ENCODE measurements around the gene COPS9. TPM values are rescaled to one million over a fixed set of nuclear protein-coding genes. Genes with fewer than 3 reads are reported as not detected.

The COPS9 gene
- total and polyA plus RNA-seq, 2 donors (not counting 1 experiment from before 2014, with no cell fraction given), result 104 to 176 TPM

DNA sequence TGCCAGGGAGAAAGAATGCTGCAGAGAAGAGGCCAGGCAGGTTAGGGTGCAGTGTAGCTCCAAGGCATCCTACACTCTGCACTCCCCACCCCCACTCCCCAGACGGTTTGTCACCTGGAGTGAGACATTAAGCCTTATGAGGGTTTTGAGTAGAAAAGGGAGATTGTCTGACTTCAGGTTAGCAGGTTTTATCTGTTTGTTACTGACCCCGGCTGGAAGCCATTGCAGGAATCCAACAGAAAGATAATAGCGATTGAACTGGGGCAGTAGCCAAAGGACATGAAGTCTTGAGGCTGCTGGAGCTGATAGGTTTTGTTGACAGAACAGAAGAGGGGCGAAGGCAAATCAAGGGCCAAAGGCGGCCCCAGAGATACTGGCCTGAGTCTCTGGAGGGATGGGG is 46.8 kb downstream of the COPS9 start:
- Histone ChIP-seq H3K27me3 (ENCODE audit: control insufficient read depth, insufficient read depth, low read length) (peaks cover under 1% of the 10 kb centered on the region), H3K4me1 (ENCODE audit: control insufficient read depth, extremely low read depth, insufficient read depth, low read length) (no peaks in the 10 kb centered on the region), H3K4me3 (replicated peaks in 1 of 4; ENCODE audit: control extremely low read depth in 1 of 4, insufficient read depth in 1 of 4, low read depth in 3 of 4, low read length in 4 of 4) (no peak overlapping the region), H3K9ac (ENCODE audit: insufficient read depth, low read length) (no peak overlapping the region), H3K4me2 (ENCODE audit: extremely low read depth, insufficient read depth, low read length) (no peak overlapping the region), H3K79me2 (ENCODE audit: control insufficient read depth, insufficient read depth, low read length) (no peaks in the 10 kb centered on the region), H3K27ac (ENCODE audit: insufficient read depth, low read length) (no peak overlapping the region), H3K9me3 (ENCODE audit: control insufficient read depth, insufficient read depth, low read depth, low read length) (no peaks in the 10 kb centered on the region), H2AFZ (ENCODE audit: low read length) (no peak overlapping the region), H3K36me3 (ENCODE audit: control insufficient read depth, insufficient read depth, low read length) (no peaks in the 10 kb centered on the region), H4K20me1 (ENCODE audit: control insufficient read depth, extremely low read depth, insufficient read depth, low read length) (no peaks in the 10 kb centered on the region)
- TF ChIP-seq, protein P1, sequence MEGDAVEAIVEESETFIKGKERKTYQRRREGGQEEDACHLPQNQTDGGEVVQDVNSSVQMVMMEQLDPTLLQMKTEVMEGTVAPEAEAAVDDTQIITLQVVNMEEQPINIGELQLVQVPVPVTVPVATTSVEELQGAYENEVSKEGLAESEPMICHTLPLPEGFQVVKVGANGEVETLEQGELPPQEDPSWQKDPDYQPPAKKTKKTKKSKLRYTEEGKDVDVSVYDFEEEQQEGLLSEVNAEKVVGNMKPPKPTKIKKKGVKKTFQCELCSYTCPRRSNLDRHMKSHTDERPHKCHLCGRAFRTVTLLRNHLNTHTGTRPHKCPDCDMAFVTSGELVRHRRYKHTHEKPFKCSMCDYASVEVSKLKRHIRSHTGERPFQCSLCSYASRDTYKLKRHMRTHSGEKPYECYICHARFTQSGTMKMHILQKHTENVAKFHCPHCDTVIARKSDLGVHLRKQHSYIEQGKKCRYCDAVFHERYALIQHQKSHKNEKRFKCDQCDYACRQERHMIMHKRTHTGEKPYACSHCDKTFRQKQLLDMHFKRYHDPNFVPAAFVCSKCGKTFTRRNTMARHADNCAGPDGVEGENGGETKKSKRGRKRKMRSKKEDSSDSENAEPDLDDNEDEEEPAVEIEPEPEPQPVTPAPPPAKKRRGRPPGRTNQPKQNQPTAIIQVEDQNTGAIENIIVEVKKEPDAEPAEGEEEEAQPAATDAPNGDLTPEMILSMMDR (conservative IDR thresholded peaks at IDR 0.05 in 1 of 2, IDR thresholded peaks at IDR 0.05 in 1 of 2; ENCODE audit: low read depth in 1 of 2, low read length in 2 of 2), result no peak
- TF ChIP-seq EZH2 (IDR thresholded peaks at IDR 0.05; ENCODE audit: low read length, missing control alignments), result no peak
- DNase-seq (ENCODE audit: low read depth in 2 of 2), result no peak

DNA sequence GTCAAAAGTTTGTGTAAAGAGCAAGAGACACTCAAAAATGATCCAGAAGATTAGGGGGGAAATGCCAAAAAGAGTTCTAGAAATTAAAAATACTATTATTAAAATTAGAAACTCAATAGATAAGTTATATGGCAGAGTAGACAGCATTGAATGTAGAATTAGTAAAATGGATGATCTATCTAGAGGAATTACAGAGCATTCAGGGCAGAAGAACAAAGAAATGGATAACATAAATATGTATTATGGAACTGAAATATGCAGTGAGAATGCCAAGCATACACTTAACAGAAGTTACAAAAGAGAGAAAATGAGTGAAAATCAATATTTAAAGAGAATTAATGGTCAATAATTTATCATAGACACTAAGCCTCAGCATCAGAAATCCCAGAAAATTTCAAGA is 49.5 kb downstream of the COPS9 start:
- H4K20me1 ChIP-seq (ENCODE audit: control insufficient read depth, extremely low read depth, insufficient read depth, low read length), result no peaks in the 10 kb centered on the region
- no peak overlapping the region for H3K27ac ChIP-seq (ENCODE audit: insufficient read depth, low read length)
- no peak overlapping the region for H3K9ac ChIP-seq (ENCODE audit: insufficient read depth, low read length)
- H3K27me3 ChIP-seq (ENCODE audit: control insufficient read depth, insufficient read depth, low read length), result no peaks in the 10 kb centered on the region
- no peak overlapping the region for H3K4me3 ChIP-seq (replicated peaks in 1 of 4; ENCODE audit: control extremely low read depth in 1 of 4, insufficient read depth in 1 of 4, low read depth in 3 of 4, low read length in 4 of 4)
- H3K4me1 ChIP-seq (ENCODE audit: control insufficient read depth, extremely low read depth, insufficient read depth, low read length), result no peaks in the 10 kb centered on the region
- TF ChIP-seq EZH2 (IDR thresholded peaks at IDR 0.05; ENCODE audit: low read length, missing control alignments), result no peak
- TF ChIP-seq, protein P1 (conservative IDR thresholded peaks at IDR 0.05 in 1 of 2, IDR thresholded peaks at IDR 0.05 in 1 of 2; ENCODE audit: low read depth in 1 of 2, low read length in 2 of 2), result no peak
- no peaks in the 10 kb centered on the region for H3K36me3 ChIP-seq (ENCODE audit: control insufficient read depth, insufficient read depth, low read length)
- H3K9me3 ChIP-seq (ENCODE audit: control insufficient read depth, insufficient read depth, low read depth, low read length), result no peaks in the 10 kb centered on the region
- H2AFZ ChIP-seq (ENCODE audit: low read length), result no peak overlapping the region
- DNase-seq (ENCODE audit: low read depth in 2 of 2), result no peak
- H3K79me2 ChIP-seq (ENCODE audit: control insufficient read depth, insufficient read depth, low read length), result no peaks in the 10 kb centered on the region
- H3K4me2 ChIP-seq (ENCODE audit: extremely low read depth, insufficient read depth, low read length), result no peak overlapping the region

Other genes with a start within 250 kb of the COPS9 start
- gene NDUFA10, start 111.0 kb downstream of the COPS9 start, total RNA-seq, result 70.4 and 77.8 TPM in 2 replicates
- gene NDUFA10, start 111.0 kb downstream of the COPS9 start, polyA plus RNA-seq, result 122 and 126 TPM in 2 replicates
- not detected in 2 replicates for gene OR6B2, start 105.9 kb downstream of the COPS9 start, total RNA-seq
- not detected in 2 replicates for gene OR6B2, start 105.9 kb downstream of the COPS9 start, polyA plus RNA-seq
- not detected in 2 replicates for gene OR6B3, start 82.8 kb downstream of the COPS9 start, total RNA-seq
- not detected in 2 replicates for gene OR6B3, start 82.8 kb downstream of the COPS9 start, polyA plus RNA-seq
- not detected in 2 replicates for gene OTOS, start 4.4 kb upstream of the COPS9 start, total RNA-seq
- not detected in 2 replicates for gene OTOS, start 4.4 kb upstream of the COPS9 start, polyA plus RNA-seq

Measured in fibroblast of lung (primary cell).